NCI-H2196 treated with DMSO at 0.1 percent for 48 hours (cell line): ENCODE measurements around the gene TDP2.

Experiments
- DNase-seq: peaks from one replicate; lab custom pipeline; 2025; ENCODE audit not compliant: unreplicated experiment; lab: John Stamatoyannopoulos, UW

The TDP2 gene, protein sequence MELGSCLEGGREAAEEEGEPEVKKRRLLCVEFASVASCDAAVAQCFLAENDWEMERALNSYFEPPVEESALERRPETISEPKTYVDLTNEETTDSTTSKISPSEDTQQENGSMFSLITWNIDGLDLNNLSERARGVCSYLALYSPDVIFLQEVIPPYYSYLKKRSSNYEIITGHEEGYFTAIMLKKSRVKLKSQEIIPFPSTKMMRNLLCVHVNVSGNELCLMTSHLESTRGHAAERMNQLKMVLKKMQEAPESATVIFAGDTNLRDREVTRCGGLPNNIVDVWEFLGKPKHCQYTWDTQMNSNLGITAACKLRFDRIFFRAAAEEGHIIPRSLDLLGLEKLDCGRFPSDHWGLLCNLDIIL

DNA sequence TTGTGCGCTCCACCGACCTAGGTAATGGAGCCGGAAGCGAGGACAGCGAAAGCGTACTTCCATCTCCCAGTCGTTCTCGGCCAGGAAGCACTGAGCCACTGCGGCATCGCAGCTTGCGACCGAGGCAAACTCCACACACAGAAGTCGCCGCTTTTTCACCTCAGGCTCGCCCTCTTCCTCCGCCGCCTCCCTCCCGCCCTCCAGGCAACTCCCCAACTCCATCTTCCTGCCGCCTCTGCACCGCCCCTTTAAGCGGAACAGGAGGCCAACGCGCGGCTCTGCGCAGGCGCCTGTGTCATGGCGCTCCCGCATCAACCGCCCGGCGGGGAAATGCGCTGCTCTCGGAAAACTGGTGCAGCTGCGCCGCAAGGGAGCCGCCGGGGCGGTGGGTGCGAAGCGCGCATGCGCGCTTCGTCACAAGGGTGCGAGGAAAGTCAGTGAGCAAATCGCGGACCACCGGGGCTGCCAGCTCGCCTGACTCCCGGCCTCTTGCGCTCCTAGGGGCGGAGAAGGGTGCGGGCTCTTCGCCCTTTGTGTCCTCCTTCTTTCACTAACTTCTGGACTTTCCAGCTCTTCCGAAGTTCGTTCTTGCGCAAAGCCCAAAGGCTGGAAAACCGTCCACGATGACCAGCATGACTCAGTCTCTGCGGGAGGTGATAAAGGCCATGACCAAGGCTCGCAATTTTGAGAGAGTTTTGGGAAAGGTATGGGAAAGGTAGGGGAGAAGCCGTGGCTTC is at the start of gene TDP2, which contains the start of gene ACOT13:
TSS of gene TDP2 (minus strand) at position 259 of the 737 bp plus-strand sequence. CDS start at position 222, 37 bp downstream.
TSS of gene ACOT13 (plus strand) at position 437 of the 737 bp plus-strand sequence. CDS start at position 624, 187 bp downstream.
- DNase-seq: peak; percentile 94

DNA sequence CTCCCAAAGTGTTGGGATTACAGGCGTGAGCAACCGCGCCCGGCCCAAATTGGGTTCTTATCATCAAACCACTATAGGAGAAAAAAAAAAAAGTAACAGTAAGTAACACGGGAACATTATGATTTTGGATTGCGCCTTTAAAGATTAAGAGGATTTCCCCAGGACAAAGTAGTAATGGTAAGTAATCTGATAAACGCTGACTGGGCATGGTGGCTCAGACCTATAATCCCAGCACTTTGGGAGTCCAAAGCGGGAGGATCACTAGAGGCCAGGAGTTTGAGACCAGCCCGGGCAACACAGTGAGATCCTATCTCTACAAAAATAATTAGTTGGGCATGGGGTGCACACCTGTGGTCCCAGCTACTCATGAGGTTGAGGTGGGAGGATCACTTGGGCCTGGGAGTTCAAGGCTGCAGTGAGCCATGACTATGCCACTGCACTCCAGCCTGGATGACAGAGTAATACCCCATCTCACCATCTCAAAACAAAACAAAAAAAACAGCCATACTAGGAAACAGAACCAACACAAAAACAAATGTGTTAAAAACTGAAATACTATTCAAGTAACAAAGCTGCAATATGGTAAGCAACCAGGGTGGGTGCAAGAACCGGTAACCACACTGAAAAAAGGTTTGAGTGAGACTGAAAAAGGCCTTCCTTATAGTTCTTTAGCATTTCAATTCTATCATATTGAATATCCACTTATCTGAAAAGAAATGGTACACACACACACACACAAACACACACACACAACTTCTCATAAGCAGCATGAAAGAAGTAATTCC is 44.0 kb upstream of the TDP2 start:
- no peak for DNase-seq

DNA sequence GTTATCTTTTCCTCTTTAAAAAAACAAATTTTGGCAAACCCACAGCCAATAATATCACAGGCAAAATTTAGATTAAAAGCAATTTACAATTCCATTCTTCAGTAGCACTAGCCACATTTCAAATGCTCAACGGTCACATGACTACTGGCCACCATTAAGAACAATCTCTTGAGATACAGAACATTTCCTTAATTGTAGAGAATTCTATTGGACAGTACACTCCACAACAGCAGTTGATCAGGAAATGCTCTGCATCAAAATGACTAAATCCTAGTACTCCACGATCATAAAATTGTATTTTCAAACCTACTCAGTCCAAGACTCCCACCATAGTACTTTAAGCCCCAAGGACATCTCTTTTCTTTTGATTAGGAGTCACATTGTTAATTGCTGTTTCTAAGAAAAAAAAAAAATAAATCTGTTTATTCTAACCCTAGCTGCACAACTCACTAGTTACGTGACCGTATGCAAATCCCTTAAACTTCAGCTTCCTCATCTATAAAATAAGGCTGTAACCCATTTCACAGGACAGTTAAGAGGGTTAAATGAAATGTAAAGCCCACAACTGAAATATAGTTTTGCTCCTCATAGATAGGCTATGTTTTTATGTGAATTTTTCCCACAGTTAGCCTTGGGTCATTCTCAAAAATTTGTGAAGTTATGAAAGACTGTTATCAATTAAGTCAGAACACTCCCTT is 42.5 kb upstream of the TDP2 start:
- no peak for DNase-seq

DNA sequence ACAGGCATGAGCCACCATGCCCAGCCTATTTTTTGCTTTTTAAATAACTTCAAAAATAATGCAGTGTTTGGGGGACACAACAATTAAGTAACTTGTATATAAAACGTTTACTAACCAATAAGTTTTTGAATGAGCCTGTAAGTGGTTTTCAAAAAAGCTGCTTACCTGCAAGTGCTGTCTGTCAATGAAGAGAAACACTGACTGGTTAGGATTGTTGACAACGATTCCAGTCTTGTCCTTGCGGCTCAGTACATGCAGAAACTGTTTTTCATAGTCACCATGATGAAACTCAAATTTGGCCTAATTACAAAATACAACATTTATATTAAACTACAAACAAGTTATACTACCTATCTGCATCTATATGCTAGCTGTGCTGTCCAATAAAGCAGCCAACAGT is 41.9 kb upstream of the TDP2 start:
- DNase-seq: no peak

DNA sequence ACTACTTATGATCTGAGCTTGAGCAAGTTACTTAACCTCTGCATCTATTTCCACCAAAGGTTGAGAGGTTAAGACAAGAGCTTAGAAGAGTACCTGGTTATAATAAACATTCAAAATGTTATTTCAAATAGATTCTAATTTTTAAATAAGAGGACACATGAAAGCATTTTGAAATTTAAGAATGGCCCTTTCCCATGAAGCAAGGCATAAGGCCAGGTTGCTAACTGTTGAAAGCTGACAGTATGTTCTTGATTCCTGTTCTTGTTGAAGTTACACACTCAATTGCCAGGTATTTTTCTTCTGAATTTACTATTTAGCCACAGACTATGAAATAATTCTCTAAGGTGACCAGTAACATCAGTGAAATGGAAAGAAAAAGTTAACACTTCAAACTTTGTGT is 37.8 kb upstream of the TDP2 start:
- DNase-seq: no peak

DNA sequence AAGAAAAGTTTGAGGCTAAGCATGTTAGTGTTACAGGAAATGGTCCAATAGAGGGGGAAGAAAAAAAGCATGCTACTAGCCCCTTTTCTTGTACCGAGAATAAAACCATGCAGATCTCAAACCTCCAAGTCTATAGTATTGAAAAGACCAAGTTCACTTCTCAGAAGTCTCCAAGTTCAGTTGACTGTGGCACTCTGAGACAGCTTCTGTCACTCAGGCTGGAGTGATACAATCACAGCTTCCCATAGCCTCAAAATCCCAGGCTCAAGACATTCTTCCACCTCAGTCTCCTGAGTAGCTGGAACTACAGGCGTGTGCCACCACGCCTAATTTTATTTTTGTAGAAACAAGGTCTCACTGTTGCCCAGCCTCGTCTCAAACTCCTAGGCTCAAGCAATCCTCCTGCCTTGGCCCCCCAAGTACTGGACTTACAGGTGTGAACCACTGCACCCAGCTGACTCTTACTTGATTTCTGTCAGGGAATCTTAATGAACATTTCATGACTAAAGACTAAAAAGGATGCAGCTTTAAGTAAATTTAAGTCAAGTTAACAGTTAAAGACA is 36.1 kb upstream of the TDP2 start:
- DNase-seq: no peak

DNA sequence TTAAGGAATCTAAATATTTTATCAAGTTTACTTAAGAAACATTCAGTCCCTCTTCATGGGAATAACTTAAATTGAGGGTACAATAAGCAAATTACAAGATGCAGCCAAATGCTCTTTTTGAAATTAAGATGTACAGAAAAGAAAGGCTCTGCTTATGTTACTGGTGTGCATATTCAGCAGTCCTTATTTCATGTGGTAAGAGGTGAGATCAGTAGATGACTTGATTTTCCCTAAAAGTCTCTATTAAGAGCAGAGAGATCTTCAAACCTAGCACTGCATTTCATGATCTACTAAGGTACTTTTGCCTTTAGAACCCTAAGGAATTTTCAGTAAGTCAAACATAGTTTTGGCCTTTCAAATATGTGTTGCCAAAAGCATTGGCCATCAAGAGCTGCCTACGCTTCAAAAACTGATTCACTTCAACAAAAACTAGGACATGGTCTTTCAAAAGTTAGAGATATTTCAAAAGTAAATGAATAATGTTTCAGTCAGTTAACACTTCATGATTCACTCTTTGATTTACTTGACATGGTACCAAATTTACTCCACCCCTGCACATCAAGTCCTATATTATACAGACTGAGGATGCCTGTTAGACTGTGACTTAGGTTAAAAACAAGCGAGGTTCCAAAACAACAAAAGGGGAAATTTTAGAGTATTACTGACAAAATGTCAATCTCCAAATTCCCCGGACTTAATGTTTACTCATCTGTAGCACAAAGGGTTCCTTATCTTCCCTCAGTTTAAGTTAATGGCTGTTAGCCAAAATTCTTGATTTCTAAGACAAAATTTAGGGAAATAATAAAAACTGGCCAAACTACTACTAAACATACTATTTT is 33.0 kb upstream of the TDP2 start:
- no peak for DNase-seq

DNA sequence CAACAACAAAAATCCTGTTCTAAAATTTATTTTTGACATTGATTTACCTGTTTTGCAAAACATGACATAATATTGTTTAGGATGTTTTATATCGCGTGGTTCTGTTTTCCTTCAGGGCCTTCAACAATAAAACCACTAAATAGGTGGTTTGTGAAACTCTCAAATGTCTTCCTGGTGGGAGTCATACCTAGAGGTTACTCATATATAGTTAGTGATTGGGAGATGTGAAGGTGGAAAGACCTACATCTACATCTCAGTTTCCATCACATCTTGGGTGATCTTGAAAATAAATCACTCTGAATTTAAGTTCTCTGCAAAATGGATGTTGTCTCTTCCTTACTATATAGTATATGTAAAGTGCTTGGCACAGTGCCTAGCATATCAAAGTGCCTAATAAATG is 29.4 kb upstream of the TDP2 start:
- no peak for DNase-seq

DNA sequence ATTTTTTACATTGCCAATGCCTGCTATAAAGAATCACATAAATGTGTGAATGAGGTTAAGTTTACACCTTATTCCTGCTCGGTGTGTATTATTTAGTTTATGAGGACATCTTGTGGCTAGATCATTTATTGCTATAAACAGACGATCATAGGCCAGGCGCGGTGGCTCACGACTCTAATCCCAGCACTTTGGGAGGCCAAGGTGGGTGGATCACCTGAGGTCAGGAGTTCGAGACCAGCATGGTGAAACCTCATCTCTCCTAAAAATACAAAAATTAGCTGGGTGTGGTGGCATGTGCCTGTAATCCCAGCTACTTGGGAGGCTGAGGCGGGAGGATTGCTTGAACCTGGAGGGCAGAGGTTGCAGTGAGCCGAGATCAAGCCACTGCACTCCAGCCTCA is 28.9 kb upstream of the TDP2 start:
- peak; percentile 23 for DNase-seq

DNA sequence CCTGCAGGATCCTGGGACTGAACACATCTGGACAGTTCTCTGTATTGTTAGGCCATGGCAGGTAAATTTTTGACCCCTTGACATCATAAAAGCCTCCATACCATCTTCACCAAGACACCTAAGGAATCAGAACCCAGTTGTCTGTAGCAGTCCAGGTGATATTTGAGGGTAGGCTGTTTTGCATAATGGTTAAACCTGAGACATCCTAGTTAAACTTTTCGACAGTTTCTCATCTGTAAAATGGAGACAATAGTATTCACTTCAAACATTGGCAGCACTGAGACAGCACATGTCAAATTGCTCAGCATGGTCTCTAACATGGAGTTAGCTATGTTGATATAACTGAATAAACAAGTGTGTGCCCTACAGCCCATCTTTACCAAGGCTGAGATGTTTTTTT is 27.5 kb upstream of the TDP2 start:
- DNase-seq: no peak

DNA sequence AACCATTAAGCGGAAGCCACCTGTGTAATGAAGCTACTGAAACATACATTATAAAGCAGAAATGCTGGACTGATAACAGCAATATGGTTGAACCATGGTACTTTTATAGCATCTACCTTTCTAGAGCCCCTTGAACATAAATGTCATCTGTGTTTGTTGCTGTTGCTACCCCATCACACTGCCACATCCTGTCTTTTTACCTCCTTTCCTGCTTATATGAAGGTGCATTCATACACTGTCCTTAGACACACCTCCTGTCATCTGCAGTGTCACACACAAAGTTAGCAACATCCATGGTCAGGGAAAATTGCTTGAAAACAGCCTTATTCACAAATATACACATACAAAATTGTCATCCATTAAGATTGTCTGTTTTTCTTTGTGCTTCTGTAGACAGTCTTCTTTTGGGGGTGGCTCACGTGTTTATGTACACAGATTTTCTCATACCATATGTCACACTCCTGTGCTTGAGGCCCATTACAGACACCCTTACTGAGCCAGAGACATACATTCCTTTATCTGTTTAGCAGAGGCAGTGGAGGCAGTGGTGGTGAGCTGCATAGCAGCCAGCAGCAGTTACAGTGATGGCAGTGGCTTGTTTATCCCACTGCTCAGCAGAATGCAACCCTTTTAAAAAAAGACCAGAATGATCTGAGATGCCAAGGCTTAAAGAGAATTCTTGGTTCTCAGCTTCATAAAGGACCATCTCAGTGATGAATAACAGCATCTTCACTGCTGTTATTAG is 26.3 kb upstream of the TDP2 start:
- no peak for DNase-seq

DNA sequence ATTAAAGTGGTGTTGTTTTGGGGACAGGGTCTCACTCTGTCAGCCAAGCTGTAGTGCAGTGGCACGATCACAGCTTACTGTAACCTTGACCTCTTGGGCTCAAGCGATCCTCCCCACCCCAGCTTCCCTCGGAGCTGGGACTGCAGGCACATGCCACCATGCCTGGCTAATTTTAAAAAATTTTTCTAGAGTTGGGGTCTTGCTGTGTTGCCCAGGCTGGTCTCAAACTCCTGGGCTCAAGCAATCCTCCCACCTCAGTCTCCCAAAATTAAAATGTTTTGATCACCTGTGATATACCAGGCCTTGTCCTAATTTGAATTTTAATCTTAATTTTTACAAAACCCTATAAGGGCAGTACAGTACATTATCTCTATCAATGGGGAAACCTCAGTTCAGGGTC is 25.7 kb upstream of the TDP2 start:
- no peak for DNase-seq

DNA sequence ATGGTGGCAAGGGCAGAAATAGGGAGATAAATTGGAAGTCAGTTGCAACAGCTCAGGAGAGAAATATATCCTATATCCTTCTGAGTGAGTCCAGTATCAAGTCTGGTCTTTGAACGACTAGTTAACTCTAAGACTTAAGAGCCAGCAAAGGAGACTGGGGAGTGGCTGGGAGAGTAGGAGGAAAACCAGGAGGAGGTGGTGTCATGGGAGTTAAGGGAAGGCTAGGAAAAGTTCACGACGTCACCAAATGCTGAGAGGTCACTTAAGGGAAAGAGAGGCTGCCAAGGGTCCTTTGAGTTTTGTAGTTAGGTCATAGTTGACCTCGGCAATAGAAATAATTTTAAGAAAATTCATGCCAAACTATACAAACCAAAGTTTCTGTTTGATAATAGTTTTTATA is 25.3 kb upstream of the TDP2 start:
- DNase-seq: no peak

DNA sequence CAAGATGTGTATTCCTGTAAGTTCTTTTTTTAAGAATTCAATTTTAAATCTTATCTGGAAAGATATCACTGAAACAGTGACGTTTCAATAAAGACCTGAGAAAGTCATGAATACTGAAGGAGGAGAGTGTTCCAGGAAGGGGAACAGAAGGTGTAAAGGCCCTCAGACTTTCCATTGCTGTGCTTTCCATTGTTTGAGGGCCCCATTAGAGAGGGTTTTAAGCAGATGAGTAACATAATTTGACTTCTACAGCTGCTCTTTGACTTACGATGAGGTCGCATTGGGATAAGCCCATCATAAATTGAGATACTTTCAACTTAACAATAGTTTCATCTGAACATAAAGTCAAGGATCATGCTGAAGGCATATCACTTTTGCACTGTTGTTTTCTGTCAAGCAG is 24.9 kb upstream of the TDP2 start:
- DNase-seq: no peak

DNA sequence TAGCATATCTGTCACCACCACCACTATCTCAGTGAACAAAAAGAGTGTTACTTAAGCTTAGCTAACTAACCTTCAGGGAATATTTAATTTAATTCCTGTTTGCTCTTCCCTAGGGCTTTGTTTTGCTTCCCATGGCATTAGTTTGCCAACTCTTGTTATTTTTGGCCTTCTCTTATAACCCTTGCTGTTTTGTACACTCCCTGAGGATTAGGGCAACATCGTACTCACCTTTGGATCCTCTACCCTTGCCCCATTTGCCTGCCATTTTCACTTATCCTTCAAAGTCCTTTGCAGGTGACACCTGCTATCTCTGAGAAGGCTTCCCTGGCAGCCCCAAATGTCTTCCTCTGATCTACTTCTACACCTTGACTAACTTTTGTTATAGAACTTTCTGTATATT is 23.9 kb upstream of the TDP2 start:
- no peak for DNase-seq

DNA sequence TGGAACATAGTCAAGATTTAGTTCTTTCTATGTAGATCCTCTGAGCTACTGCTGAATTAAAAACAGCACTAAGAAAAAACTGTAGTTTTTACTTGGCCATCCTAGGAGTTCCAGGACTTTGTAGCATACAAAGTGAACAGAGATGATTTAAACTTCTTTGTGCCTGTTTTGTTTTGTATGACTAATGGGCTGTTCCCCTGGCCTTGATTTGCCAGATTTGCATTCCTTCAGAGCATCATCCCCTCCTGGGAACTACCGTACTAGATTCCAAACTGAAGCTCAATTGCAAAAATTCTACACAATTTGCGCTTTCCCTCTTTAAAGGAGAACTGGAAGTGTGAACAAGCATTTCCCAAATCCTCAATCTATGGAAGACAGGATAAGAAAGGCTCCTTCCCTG is 23.3 kb upstream of the TDP2 start:
- DNase-seq: no peak

DNA sequence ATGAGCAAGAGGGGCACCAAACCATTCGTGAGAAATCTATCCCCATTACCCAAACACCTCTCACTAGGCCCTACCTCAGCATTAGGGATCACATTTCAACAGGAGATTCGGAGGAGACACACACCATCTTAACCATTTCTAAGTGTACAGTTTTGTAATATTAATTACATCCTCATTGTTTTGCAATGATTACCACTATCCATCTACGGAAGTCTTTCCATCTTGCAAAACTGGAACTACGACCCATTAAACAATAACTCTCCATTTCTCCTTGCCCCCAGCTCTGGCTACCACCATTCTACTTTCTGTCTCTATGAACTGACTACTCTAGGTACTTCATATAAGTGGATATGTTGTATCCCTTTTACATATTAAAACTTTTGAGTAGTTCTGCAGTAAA is 20.2 kb upstream of the TDP2 start:
- DNase-seq: no peak

DNA sequence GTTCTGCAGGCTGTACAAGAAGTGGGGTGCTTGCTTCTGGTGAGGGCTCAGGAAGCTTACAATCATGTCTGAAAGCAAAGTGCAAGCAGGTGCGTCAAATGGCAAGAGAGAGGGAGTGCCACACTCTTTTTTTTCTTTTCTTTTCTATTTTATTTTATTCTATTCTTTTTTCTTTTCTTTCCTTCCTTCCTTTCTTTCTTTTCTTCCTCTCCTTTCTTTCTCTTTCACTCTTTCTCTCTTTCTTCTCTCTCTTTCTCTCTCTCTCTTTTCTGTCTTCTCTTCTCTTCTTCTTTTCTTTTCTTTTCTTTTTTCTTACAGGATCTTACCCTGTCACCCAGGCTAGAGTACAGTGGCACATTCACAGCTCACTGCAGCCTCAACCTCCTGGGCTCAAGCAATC is 19.7 kb upstream of the TDP2 start:
- no peak for DNase-seq
